ENCODE results near the gene ASAP2. TPM values are rescaled to one million over a fixed set of nuclear protein-coding genes. Genes with fewer than 3 reads are reported as not detected.

Gene ASAP2
- total and polyA plus RNA-seq, 2 donors (not counting 1 experiment from before 2014, with no cell fraction given), result 0.04 TPM; not detected in 1

DNA sequence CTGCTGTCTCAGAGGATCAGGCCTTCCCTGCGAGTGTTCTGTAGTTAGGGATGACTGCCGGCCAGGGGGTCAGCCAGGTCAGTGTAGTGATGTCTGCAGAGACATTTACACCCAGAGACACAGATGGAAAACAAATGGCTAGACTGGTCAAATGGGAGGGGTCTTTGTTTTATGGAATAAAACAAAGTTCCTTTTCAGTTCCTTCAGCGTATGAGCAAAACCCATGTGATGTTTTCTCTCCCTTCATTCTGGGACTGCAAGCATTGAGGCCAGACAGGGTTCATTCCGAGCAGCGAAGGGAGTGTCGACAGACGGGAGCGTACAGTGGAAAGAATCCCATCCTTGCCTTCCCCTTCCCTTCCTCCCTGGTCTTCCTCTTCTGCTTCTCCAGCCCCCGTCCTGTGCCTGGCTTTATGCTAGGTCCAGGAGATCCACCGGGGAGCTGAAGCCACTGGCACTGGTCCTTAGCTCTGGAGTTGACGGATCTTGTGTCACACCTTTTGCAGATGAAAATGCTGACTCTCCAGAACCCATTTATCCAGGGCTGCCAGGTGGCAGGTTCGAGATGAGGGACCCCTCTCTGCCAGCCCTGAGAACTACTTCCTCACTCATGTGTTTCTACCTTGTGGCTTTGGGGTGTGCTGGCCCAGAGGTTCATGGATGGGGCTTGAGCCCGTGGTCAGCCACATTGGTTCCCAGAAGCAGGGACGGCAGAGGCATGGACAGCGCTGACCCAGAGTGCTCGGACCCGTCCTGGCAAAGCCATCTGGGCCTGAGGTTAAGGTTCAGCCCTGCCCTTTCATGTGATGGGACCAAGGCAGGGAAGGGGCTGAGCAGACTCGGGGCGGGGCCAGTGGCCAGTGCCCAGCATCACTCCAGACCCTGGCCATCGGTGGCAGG, 192.5 kb downstream of the ASAP2 start:
- Mint-ChIP-seq H3K27me3 (peaks cover 4% of the 10 kb centered on the region), H3K9me3 (ENCODE audit: insufficient read depth) (no peaks in the 10 kb centered on the region), H3K4me1 (no peaks in the 10 kb centered on the region), H3K4me3 (no peak overlapping the region), H3K27ac (no peak overlapping the region)
- Histone ChIP-seq H3K4me3 (ENCODE audit: control extremely low read depth in 1 of 5, extremely low read depth in 1 of 5, insufficient read depth in 1 of 5, low read depth in 2 of 5, low read length in 4 of 5) (no peak overlapping the region), H3K36me3 (replicated peaks in 1 of 2; ENCODE audit: control extremely low read depth in 1 of 2, control insufficient read depth in 1 of 2, extremely low read depth in 1 of 2, insufficient read depth in 2 of 2, low read length in 1 of 2) (no peaks in the 10 kb centered on the region), H3K9me3 (ENCODE audit: control extremely low read depth in 1 of 3, control insufficient read depth in 2 of 3, insufficient read depth in 1 of 3, low read length in 2 of 3) (no peaks in the 10 kb centered on the region), H2AFZ (ENCODE audit: insufficient read depth, low read depth, low read length, poor library complexity, severe bottlenecking) (no peak overlapping the region), H3K4me1 (ENCODE audit: control insufficient read depth in 2 of 2, insufficient read depth in 2 of 2, low read length in 2 of 2) (no peaks in the 10 kb centered on the region), H3K27me3 (replicated peaks in 1 of 4; ENCODE audit: control extremely low read depth in 1 of 4, control insufficient read depth in 3 of 4, insufficient read depth in 4 of 4, low read length in 3 of 4) (no peaks in the 10 kb centered on the region), H3K4me2 (replicated peaks; ENCODE audit: low read depth, low read length, poor library complexity, severe bottlenecking) (no peak overlapping the region), H4K20me1 (ENCODE audit: control insufficient read depth, insufficient read depth, low read length, poor library complexity, severe bottlenecking) (no peaks in the 10 kb centered on the region), H3K27ac (ENCODE audit: low read length in 2 of 2) (no peak overlapping the region), H3K79me2 (ENCODE audit: control insufficient read depth, insufficient read depth, low read length) (no peaks in the 10 kb centered on the region), H3K9ac (ENCODE audit: low read length) (no peak overlapping the region)
- DNase-seq (no peak), ATAC-seq (ENCODE audit: low read depth) (no peak)
- POLR2A ChIA-PET, result no interaction called here
- TF ChIP-seq, protein P1, sequence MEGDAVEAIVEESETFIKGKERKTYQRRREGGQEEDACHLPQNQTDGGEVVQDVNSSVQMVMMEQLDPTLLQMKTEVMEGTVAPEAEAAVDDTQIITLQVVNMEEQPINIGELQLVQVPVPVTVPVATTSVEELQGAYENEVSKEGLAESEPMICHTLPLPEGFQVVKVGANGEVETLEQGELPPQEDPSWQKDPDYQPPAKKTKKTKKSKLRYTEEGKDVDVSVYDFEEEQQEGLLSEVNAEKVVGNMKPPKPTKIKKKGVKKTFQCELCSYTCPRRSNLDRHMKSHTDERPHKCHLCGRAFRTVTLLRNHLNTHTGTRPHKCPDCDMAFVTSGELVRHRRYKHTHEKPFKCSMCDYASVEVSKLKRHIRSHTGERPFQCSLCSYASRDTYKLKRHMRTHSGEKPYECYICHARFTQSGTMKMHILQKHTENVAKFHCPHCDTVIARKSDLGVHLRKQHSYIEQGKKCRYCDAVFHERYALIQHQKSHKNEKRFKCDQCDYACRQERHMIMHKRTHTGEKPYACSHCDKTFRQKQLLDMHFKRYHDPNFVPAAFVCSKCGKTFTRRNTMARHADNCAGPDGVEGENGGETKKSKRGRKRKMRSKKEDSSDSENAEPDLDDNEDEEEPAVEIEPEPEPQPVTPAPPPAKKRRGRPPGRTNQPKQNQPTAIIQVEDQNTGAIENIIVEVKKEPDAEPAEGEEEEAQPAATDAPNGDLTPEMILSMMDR (IDR thresholded peaks at IDR 0.05), result no peak
- no peak for TF ChIP-seq EZH2 (IDR thresholded peaks at IDR 0.05; ENCODE audit: borderline replicate concordance, insufficient read depth, low read depth, low read length, poor library complexity, severe bottlenecking)
- intact Hi-C loops (cut with micrococcal nuclease), result no loop called here
- CTCF ChIA-PET, result interaction anchor here (0.5 kb wide), 1 partner anchor 373 kb away, joined by 3 read pairs; no protein-coding TSS in a partner anchor
- WGBS (ENCODE audit: insufficient coverage), result 92% methylated on average over 17 of the region's 20 CpGs
